GM19023 (cell line): ENCODE measurements around the gene ROS1.

Experiments
- ATAC-seq: cut with Tn5 transposase; IDR thresholded peaks from one replicate; pipeline ENCODE4 v1.9.1; 2021; ENCODE audit warnings: mild to moderate bottlenecking, moderate library complexity; ENCODE audit not compliant: unreplicated experiment

The ROS1 gene

DNA sequence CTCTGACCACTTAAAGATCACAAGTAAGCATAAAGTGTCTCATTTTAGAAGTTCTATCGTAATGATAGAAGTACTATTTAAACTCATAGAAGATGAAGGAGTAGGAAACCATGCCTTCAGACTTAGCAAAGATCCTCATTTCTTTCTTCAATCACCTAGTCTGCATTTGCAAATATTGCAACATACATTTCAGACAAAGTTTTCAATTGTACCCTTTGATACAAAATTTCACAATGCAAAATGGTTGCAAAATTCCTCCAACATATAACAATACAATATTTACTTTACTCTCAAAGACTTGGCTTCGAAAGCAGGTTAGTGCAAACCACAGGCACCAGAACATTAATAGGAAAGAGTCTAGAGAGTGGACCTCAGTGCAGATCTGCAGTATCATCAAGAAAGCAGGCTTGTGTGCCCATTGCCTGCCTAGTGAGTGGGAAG lies 16.1 kb upstream of the ROS1 start:
- no peak for ATAC-seq

DNA sequence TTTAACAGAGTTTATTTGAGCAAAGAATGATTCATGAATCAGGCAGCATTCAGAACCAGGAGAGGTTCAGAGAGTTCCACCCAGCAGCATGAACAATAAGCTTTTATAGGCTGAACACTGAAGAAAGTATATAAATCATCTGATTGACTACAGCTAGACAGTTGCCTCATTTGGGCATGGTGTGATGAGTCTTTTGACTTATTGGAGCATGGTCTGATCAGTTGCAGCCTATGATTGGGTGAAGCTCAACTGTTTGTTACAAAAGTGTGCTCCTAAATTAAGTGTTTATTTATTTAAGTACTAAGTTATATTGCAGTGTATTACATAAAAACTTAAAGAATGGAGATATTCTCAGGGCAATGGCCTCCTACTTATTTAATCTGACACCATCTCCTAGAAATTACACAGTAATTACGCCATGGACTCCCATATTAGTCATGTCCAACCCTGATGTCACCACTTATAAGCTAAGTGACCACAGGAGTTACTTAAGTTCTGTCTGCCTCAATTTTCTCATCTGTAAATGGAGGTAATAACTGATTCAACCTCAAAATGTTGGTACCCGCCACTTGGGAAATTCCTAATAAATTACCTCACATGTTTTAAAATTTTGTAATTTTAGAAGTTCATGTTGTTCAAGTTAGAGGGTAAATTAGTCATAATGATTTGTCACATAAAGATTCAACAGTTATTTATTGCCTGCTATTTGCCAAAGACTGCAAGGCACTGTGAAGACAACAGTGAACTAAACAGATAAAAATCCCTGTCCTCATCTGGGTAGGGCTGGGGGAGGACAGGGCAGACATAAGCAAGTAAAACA lies 15.2 kb upstream of the ROS1 start:
- ATAC-seq = no peak

DNA sequence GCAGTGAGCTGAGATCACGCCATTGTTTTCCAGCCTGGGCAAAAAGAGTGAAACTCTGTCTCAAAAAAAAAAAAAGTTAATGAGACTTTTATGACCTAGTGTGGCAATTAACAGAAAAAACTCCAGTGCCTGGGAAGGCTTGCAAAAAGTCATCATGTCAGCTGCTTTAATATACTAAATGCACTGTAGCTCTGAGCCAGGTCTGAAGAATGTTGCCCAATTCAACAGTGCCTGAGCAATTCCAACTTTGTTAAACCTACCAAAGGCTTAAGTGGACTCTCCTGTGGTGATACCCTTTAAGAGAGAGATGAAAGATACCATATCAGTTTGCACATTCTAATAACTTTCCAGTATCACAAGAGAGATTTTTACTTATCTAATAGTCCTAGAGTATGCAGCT lies 6.5 kb upstream of the ROS1 start:
- no peak for ATAC-seq

DNA sequence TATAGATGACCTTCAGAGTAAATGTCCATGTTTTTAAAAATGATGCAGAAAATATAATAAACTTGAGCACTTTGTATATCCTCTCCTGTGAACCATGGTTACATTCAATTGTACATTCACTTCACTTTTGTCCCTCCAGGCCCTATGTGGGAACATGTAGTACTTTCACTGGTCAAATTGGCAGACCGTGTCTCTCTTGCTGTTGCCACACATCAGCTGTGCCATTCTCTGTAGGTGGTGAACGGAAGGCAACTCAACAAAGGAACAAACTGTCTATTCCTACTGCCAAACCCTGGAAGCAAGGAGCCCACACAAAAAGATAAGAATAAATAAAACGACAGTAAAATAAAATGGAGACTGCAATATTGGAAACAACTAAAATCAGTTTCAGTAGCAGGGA lies 2.0 kb downstream of the ROS1 start:
- ATAC-seq = no peak

DNA sequence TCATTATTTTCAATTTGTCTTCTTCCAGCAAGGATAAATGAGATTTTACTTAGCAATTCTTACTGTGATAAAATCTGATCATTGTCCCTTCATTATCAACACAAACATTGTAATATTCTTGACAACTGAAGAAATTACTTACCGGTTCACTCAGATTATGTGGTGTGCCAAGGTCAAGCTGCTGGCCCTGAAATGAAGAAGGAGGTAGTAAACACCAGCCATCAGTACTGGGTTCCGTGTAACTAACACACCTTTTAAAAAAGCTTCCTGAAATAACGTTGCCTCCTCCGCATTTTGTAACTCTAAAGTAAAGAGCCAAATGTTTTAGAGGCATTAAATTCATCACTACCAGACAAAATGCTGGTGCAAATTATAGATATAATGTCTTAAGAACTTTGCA lies 7.4 kb downstream of the ROS1 start:
- no peak for ATAC-seq

DNA sequence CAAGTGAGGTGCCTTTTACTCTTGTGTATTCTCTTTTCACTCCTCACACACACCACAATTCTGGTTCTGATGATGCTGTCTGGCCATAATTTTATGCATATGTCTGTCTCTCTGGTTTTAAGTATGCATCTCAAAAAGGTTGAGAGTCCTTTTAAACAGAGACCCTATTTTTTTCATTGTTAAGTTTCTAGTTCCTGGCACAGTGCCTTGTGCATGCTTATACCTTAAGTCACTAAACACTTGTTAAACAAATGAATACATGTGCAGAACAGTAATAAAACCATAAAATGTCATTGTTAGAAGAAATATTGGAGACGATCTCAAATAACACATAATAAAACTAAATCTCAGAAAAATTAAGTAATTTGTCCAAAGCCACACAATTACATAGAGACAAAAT lies 7.9 kb downstream of the ROS1 start:
- ATAC-seq = no peak

DNA sequence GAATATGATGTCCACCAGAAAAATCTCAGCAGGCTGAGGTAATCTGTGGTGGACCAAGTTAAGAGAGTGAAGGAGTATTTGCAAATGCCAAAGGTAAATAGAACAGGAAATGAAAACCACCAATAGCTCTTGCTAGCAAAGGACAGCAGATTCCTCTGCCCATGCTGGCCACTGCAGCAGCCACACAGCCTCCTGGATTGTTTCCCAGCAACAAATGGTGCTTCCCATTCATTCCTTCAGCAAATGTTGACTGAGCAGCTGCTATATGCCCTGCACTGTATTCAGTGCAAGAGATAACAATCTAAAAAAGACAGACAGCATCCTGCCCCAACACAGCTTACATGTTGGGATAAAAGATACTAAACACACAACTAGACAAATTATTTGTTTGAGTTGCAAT lies 11.0 kb downstream of the ROS1 start:
- no peak for ATAC-seq

DNA sequence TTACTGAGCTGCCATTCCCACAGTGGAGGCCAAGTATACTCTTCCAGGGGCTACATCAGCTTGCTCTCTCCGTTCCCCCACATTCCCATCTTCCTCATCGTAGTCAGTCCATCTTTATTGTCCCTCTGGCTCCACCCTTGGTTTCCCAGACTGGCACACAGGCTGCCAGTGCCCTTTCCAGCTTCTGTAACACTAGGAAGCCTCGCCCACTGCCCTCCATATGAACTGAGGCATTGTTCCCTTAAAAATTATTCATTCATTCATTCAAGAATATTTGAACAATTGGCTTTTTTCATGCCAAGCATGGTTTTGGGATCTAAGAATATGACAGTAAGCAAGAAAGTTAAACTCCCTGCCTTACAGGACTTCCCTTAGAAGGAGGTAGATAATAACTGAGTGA lies 14.3 kb downstream of the ROS1 start:
- no peak for ATAC-seq

DNA sequence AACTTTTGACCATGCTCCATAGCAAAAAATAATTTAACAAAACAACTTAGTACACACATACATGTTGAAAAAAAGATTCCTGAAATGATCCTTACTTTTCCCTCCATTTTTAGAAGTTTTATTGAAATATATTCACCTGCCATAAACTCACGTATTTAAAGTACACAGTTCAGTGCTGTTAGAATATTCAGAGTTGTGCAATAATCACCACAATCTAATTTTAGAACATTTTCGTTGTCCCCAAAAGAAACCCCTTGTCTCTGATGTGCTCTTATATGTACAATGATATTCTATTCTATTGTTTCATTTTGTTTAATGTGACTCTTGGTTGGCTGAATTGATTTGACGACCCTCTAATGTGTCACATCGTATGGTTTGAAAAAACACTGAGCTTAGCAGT lies 15.9 kb downstream of the ROS1 start:
- ATAC-seq = no peak

DNA sequence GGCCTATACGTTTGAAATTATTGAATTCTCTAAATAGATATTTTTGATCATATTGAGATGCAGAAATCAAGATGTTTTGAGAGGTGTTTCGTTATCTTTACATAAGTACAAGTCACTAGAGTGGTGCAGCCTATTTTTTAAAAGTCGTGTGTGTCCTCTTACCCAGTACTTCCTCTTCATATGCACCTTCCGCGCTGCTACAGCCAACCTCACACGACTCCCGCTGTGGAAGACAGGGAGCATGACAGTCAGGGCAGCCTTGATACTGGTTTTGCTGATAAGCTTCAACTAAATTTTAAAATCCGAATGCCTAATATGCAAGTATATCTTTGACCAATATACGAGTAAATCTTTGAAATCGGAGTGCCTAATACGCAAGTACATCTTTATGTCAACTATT lies 16.3 kb downstream of the ROS1 start:
- ATAC-seq = no peak

DNA sequence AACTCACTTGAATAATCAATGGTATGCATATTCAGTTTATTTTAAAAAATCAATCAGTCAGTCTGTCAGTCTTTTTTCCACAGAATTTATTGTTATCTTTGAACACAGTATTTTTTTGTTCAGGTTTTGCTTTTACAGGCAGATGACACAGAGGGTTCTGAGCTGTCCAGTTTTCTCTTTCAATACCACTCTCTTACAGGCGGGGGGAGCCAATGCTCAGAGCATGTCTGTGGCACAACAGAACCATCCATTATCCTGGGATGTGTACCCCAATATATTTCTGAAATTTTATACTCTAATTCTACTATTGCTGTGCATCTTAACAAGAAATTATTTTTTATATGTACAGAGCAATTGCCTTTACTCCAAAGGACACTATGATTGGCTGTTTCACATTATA lies 21.2 kb downstream of the ROS1 start:
- ATAC-seq = no peak

DNA sequence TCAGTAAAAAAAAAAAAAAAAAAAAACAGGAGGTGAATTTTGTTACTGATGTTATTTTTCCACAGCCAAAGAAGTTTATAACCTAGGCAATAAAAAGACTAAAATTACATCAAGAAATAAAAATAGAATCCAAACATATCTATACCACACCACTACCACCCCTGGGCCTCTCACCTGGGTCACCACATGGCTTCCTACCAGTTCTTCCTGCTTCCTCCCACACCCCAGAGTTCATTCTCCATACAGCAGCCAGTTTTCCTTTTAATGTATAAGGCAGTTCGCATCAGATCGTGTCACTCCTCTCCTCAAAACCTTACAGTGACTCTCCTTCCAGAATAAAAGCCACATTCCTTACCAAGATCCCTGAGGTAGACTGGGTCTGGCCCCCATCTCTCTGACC lies 23.9 kb downstream of the ROS1 start:
- no peak for ATAC-seq

DNA sequence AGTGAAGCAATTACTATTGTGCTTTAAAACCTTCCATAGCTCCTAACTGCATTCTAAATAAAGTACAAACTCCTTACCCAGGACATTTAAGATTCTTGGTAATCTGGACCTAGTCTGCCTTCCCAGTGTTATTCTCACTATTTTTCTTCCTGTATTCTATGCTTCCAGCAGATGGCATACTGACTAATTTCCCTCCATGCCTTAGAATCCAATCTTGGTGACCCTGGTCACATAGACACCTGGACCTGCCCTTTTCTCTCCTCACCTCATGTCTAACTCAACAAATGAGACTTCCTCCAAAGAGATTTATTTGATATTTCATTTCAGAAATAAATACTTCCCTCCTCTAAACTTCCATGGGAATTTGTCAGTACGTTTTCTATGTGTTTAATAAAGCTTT lies 25.8 kb downstream of the ROS1 start:
- no peak for ATAC-seq

DNA sequence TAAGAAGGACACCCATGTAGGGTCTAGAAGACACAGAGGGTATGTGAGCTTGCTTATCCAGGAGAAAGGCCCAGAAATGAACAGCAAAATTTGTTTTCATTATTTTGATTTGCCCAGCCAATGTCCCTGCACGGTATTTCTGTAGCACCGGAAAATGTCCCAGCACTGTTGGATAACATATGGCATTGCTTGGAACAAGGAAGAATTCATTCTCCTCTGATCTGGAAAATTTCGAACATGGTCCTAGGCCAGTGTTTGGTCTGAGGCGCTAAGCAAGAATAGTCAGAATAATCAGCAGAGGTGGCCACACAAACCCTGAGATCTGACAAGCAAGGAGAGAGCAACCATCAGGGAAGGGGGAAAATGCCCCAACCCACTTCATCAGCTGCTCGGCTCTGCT lies 26.6 kb downstream of the ROS1 start:
- no peak for ATAC-seq

DNA sequence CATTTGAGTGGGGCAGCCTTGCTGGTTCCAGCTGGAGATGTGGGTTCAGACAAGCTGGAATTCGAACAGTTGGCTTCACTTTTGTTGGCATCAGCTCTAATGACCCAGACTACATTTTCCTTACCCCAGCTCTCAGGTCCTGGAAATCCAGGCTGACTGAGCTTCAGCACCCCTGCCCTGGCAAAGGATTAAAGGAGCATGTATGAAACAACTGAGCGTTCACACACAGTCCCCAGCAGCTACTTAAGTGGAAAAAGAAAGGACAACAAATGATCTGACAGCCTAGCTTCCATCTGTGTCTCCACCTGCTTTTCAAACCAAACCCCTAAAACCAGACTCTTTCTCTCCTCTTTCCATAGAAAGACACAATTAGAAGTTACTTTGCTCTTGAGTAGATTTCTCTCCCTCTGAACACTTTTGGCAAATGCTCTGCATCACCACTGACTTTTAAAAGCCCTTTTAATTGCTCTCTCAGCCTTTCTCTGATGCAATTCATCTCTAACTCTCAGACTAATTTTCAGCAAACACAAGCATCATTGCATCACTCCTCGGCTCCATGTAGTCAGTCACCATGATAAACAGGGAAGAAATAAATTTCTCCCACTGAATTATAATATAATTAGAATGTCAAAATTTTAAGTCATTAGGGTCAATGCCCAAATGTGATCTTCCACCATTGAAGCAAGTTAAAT lies 28.1 kb downstream of the ROS1 start:
- no peak for ATAC-seq

DNA sequence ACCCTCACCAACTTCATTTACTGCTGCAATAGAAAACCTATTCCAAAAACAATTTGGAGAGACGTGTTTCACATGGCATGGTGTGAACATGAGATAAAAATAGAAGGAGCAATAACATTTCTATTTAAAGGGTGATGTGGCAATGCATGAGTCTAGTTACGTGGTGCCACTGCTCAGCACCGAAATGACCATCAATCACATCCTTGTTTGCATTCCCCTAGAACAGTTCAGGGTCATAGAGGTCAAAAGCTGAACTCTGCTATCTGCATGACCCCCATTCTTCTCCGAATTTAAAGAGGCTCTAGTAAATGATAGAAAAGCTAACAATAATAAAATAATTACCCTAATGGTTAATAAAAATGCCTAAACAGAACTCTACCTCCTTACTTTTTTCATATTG lies 29.5 kb downstream of the ROS1 start:
- no peak for ATAC-seq

DNA sequence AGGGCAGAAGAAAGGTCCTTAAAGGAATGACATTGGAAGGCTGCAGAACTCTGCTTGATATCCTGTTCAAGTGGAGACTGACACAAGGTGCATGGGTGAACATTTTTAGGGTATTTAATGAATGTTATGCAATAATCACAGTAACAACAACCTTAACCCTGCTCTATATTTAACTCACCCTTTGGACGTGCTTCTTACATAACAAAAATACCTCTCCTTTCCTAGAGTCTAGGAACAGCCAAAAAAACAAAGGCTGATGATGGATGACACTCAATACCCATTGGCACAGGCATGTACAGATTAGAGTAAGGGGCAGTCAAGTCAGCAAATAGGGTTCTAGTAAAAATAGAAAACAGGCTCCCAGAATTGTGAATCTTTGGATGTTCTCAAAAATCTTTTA lies 30.6 kb downstream of the ROS1 start:
- ATAC-seq = no peak

DNA sequence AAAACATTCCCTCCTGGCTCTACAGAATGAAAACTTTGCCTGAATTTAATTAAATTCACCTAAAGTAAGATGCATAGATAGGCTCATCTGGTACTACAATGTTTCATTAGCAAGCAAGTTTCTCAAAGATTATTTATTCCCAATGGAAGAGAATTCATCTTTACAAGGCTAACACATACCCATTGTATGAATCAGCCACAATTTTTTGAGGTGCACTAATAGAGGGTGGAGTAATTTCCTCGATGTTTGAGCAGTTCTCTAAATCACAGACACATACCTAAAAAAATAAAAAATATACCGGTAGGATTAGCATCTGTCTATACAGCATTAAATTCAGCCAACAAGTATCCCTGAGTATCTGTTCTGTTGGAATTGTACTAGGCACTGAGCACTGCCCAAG lies 32.7 kb downstream of the ROS1 start:
- no peak for ATAC-seq

DNA sequence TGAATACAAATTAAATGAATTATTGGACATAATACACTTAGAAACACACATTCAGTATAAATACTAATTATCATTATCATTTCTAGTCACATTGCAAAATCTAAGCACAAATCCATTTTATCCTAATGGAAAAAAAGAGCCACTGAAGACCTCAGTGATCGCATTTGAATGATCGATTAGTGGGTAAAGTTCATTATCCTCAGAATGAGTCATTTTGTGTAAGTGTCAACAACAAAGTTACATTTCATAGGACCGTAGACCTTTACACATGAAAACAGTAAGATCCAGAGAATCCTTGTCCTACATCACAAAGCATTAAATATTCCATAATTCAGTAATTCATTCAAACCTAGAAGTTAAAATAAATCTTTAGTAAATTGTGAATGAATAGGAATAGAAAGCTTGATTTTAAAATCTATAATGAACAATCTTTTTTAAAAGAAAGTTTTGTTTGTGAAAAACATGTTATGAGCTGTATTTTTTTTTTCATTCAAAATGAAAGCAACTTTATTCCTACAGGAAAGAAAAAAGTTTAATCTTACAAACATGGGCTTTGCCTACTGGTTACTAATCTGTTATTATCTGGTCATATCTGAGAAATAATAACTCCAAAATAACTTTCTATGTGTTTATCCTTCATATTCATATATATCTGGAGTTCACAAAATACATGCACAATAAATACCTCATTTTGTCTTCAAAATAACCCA lies 33.7 kb downstream of the ROS1 start:
- no peak for ATAC-seq

DNA sequence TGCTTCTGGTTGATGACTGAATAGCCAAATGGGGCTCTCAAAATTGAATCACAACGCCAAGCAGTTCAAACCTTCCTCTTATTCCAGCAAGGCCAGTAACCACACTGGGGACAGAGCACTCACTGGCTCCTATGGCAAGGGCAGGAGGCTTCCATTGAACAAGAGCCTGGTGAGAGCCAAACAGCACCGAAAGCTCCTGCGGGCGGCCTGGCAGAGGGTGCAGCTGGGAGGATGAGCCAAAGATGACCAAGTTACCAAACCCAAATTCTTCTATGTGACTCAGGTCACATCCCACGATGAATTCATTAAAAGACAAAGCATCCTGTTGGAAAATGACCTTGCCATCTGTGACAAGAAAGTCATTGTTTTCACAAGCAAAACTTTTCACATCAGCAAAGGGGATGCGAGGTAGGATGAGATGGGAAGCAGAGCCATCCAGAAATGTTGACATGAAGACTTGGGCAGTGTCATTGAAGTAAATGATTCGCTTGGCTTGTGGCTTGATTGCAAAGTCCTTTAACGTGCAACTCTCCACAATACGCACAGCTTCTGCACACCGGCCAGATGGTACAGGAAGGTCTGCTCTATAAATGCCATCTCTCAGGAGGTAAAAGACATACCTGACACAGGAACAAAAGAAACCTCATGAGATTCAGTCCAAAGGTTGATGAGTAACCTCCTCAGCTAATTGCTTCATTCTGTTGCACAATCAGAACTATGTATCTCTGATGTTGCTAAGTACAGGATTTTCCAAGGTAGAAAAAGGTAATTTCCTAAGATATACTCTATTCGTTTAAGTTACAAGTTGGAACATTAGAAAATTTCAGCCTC lies 36.3 kb downstream of the ROS1 start:
- no peak for ATAC-seq

DNA sequence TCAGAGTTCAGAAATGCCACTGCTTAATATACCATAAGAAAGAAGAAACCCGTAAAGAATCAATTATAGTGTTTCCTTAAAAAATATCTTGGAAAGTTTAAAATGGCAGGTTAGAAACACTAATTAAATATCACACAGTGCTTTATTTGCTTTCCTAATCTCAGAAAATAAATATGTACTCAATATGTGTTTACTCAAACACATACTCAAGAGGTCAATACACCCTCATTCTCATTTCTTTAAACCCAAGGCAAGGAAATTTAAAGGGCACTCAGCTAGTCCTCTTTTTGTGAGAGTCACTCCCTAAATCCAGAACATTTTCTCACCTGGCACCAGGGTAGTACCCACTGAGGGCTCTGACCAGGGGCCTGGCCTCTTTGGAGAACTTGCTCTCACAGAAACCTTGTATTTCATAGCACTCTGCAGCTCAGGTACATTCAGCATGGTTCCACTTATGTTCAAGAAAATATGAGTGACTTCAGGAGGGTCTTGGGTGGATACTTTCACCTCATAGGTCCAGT lies 38.2 kb downstream of the ROS1 start:
- no peak for ATAC-seq
